ENCODE results near the gene SECISBP2L. TPM values are rescaled to one million over a fixed set of nuclear protein-coding genes. Genes with fewer than 3 reads are reported as not detected.
"Not testable (repeated sequence)": the region's sequence is repeated elsewhere in the genome, so short reads cannot be mapped to it uniquely, and the experiment has no call there.

Gene SECISBP2L
- total RNA-seq, 1 experiment from 2014 or later = 33.2 TPM

DNA sequence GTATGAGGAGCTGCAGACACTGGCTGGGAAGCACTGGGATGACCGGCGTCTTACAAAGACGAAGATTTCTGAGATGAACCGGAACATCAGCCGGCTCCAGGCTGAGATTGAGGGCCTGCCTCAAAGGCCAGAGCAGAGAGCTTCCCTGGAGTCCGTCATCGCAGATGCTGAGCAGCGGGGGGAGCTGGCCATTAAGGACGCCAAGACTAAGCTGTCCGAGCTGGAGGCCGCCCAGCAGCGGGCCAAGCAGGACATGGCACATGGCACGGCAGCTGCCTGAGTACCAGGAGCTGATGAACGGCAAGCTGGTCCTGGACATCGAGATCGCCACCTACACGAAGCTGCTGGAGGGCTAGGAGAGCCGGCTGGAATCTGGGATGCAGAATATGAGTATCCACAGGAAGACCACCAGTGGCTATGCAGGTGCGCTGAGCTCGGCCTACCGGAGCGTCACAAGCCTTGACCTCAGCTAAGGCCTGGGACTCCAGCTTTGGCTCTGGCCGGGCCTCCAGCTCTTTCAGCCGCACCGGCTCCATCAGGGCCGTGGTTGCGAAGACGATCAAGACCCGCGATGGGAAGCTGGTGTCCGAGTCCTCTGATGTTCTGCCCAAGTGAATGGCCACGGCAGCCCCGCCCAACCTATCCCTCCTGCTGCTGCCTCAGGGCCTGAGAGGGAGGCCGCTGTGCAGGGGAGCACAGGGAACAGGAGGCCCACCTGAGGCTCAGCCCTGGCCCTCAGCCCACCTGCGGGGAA, 73.3 kb downstream of the SECISBP2L start:
- no peaks in the 10 kb centered on the region for H4K20me1 ChIP-seq (ENCODE audit: insufficient read depth)
- no peak for TF ChIP-seq EZH2 (IDR thresholded peaks at IDR 0.05; ENCODE audit: low read depth)
- TF ChIP-seq, protein P1, sequence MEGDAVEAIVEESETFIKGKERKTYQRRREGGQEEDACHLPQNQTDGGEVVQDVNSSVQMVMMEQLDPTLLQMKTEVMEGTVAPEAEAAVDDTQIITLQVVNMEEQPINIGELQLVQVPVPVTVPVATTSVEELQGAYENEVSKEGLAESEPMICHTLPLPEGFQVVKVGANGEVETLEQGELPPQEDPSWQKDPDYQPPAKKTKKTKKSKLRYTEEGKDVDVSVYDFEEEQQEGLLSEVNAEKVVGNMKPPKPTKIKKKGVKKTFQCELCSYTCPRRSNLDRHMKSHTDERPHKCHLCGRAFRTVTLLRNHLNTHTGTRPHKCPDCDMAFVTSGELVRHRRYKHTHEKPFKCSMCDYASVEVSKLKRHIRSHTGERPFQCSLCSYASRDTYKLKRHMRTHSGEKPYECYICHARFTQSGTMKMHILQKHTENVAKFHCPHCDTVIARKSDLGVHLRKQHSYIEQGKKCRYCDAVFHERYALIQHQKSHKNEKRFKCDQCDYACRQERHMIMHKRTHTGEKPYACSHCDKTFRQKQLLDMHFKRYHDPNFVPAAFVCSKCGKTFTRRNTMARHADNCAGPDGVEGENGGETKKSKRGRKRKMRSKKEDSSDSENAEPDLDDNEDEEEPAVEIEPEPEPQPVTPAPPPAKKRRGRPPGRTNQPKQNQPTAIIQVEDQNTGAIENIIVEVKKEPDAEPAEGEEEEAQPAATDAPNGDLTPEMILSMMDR (conservative IDR thresholded peaks at IDR 0.05) = no peak
- H3K27me3 ChIP-seq (ENCODE audit: insufficient read depth, low read depth) = no peaks in the 10 kb centered on the region
- no TSS peak for BruUV-seq (replicated peaks)
- ChIA-PET CTCF (no interaction called here), POLR2A (ENCODE audit: unreplicated experiment) (no interaction called here)
- no peak overlapping the region for H3K4me2 ChIP-seq
- no peaks in the 10 kb centered on the region for H3K79me2 ChIP-seq (ENCODE audit: low read depth)
- no peaks in the 10 kb centered on the region for H3K9me3 ChIP-seq (ENCODE audit: insufficient read depth, low read depth)
- intact Hi-C loops (cut with micrococcal nuclease; ENCODE audit: unreplicated experiment) = no loop called here
- H3K9me2 ChIP-seq (ENCODE audit: insufficient read depth) = no peaks in the 10 kb centered on the region
- DNase-seq = no peak
- H3K4me3 ChIP-seq = no peak overlapping the region
- H3K27ac ChIP-seq = no peak overlapping the region
- peaks cover 1% of the 10 kb centered on the region for H3K4me1 ChIP-seq (replicated peaks; ENCODE audit: insufficient read depth)
- no peak overlapping the region for H2AFZ ChIP-seq
- H3F3A ChIP-seq (ENCODE audit: insufficient read depth, low read depth) = no peaks in the 10 kb centered on the region
- no peaks in the 10 kb centered on the region for H3K36me3 ChIP-seq (ENCODE audit: low read depth)

DNA sequence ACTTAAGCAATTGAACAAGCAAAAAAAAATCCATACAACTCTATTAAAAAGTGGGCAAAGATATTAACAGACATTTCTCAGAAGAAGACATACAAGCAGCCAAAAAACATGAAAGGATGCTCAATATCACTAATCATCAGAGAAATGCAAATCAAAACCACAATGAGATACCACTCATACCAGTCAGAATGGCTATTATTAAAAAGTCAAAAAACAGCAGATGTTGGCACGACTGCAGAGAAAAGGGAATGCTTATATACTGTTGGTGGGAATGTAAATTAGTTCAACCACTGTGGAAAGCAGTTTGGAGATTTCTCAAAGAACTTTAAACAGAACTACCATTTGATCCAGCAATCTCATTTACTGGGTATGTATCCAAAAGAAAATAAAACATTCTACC, 75.3 kb downstream of the SECISBP2L start:
- H3K9me2 ChIP-seq (ENCODE audit: insufficient read depth); DNase-seq; intact Hi-C loops (cut with micrococcal nuclease; ENCODE audit: unreplicated experiment); H3K4me1 ChIP-seq (replicated peaks; ENCODE audit: insufficient read depth); H3K27me3 ChIP-seq (ENCODE audit: insufficient read depth, low read depth); H3K4me2 ChIP-seq; H3K27ac ChIP-seq; H3K79me2 ChIP-seq (ENCODE audit: low read depth); POLR2A ChIA-PET (ENCODE audit: unreplicated experiment); H3K9me3 ChIP-seq (ENCODE audit: insufficient read depth, low read depth); CTCF ChIA-PET; H2AFZ ChIP-seq; BruUV-seq (replicated peaks); H3K4me3 ChIP-seq; H3K36me3 ChIP-seq (ENCODE audit: low read depth); H3F3A ChIP-seq (ENCODE audit: insufficient read depth, low read depth); H4K20me1 ChIP-seq (ENCODE audit: insufficient read depth): not testable (repeated sequence)

DNA sequence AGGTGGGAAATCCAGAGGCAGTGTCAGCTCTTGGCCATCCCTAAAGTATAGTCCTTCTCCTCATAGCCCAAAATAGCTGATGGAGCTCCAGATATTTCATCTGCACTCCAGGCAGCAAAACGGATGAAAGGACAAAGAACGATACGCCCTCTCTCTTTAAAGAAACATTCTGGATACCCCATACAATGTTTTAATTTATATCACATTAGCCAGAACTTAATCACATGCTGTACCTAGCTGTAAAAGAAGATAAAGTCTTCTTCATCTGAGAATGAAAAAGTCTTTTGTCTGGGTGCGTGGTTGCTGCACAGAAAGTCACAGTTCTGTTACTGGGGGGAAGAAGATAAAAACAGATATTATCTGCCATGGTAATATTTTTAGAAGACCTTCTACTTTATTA, 78.2 kb downstream of the SECISBP2L start:
- Histone ChIP-seq H3K4me1 (replicated peaks; ENCODE audit: insufficient read depth) (0 out of 2 replicates have a peak, but pooled peaks cover 8% of the 10 kb centered on the region), H4K20me1 (ENCODE audit: insufficient read depth) (no peaks in the 10 kb centered on the region), H3K9me3 (ENCODE audit: insufficient read depth, low read depth) (no peaks in the 10 kb centered on the region), H3F3A (ENCODE audit: insufficient read depth, low read depth) (peaks cover 5% of the 10 kb centered on the region; the same call in 1 of the 2 replicates), H3K79me2 (ENCODE audit: low read depth) (no peaks in the 10 kb centered on the region), H3K27me3 (ENCODE audit: insufficient read depth, low read depth) (no peaks in the 10 kb centered on the region), H3K27ac (no peak overlapping the region), H3K9me2 (ENCODE audit: insufficient read depth) (no peaks in the 10 kb centered on the region), H3K4me3 (no peak overlapping the region), H3K4me2 (no peak overlapping the region), H2AFZ (no peak overlapping the region), H3K36me3 (ENCODE audit: low read depth) (no peaks in the 10 kb centered on the region)
- ChIA-PET CTCF (no interaction called here), POLR2A (ENCODE audit: unreplicated experiment) (no interaction called here)
- TF ChIP-seq EZH2 (IDR thresholded peaks at IDR 0.05; ENCODE audit: low read depth) = no peak
- TF ChIP-seq, protein P1 (conservative IDR thresholded peaks at IDR 0.05) = no peak
- DNase-seq = no peak
- intact Hi-C loops (cut with micrococcal nuclease; ENCODE audit: unreplicated experiment) = no loop called here
- BruUV-seq (replicated peaks) = no TSS peak

DNA sequence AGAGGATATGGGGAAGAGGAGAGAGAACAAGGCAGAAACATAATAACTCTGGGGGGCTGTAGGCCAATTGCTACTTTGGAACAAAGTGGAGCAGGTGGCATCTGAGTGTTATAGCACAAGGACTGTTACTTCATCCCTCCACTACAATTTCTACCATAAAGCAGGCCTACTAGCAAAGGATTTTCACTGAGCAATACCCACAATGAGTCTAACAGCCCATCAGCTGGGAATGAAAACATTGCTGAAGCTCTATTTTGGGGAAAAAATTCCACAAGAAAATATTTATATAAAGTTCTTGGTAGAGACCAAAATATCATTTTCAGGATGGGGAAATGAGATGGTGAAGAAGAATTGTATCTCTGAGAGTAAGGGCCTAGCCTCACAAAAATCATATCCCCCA, 78.9 kb downstream of the SECISBP2L start:
- ChIA-PET CTCF (no interaction called here), POLR2A (ENCODE audit: unreplicated experiment) (no interaction called here)
- H3K79me2 ChIP-seq (ENCODE audit: low read depth) = no peaks in the 10 kb centered on the region
- H3K9me2 ChIP-seq (ENCODE audit: insufficient read depth) = no peaks in the 10 kb centered on the region
- no peaks in the 10 kb centered on the region for H3K9me3 ChIP-seq (ENCODE audit: insufficient read depth, low read depth)
- TF ChIP-seq EZH2 (IDR thresholded peaks at IDR 0.05; ENCODE audit: low read depth) = no peak
- TF ChIP-seq, protein P1 (conservative IDR thresholded peaks at IDR 0.05) = no peak
- H3K4me1 ChIP-seq (replicated peaks; ENCODE audit: insufficient read depth) = 0 out of 2 replicates have a peak, but pooled peaks cover 8% of the 10 kb centered on the region
- no peak overlapping the region for H3K4me2 ChIP-seq
- no peak overlapping the region for H2AFZ ChIP-seq
- no peaks in the 10 kb centered on the region for H3K27me3 ChIP-seq (ENCODE audit: insufficient read depth, low read depth)
- DNase-seq = no peak
- H3F3A ChIP-seq (ENCODE audit: insufficient read depth, low read depth) = peaks cover 5% of the 10 kb centered on the region; the same call in 1 of the 2 replicates
- H3K36me3 ChIP-seq (ENCODE audit: low read depth) = no peaks in the 10 kb centered on the region
- H4K20me1 ChIP-seq (ENCODE audit: insufficient read depth) = no peaks in the 10 kb centered on the region
- no TSS peak for BruUV-seq (replicated peaks)
- no peak overlapping the region for H3K4me3 ChIP-seq
- intact Hi-C loops (cut with micrococcal nuclease; ENCODE audit: unreplicated experiment) = no loop called here
- H3K27ac ChIP-seq = no peak overlapping the region
